NCI-H524 treated with DMSO at 0.1 percent for 48 hours (cell line): ENCODE data around the gene SHISA9.

Source experiments
- DNase-seq: peaks from one replicate; lab custom pipeline; 2025; lab: John Stamatoyannopoulos, UW

Gene SHISA9

DNA sequence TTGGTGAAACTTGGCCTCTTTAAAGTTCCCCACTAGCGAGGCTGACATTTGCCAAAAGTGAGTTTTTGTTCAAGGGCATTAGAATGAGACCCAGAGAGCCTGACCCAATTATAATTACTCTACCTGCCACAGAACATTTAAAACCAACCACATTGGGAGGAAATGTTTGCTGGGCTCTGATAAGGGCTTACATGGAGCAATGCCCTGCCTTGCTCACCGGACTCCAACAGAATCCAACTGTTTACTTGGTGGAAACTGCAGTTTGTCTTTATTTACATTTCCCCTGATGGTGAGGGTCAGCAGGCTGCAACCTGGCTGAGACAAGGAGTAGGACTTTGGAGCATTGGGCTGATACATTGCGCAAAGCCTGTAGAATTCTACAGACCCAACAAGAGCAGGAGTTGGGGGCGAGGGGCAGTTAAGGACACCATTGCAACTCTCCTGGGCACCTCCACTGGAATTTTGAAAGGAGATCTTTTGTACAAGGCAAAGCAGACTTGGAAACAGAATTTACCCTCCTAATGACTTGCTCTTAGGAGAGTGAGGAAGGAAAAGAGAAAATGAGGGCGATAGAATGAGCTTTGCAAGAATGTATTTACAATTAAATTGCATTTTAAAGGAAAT, 368.6 kb downstream of the SHISA9 start:
- DNase-seq: no peak

GRCh38 chr16:13270602-13271001, 369.2 kb downstream of the SHISA9 start:
- no peak for DNase-seq

DNA sequence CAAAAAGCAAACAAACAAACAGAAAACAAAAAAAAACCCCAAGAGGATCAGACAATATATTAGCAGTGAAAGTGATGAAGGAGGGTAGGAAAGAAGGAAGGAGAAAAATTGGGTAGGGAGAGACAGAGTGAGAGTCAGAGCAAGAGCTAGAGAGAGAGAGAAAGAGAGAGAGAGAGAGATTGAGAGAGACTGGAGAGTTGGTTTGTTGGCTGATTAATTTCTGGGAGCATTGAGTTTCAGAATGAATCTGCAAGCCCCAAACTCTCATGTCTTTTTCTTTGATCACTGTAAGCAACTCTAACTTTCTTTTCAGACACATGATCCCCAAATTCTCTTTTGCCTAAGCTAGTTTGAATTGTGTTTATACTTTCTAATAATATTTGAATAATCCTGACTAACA, 388.1 kb downstream of the SHISA9 start:
- no peak for DNase-seq
